Hepatocyte (in vitro differentiated cells): ENCODE data around the gene DPYSL3.

Experiments used
- EZH2 ChIP-seq: fragments of 200-600 bp; sonication (generic); IDR thresholded peaks from 2 replicates; pipeline ENCODE4 v1.6.1; 2016; ENCODE audit warnings: antibody characterized with exemption, mild to moderate bottlenecking, borderline replicate concordance
- EZH2phosphoT487 ChIP-seq: fragments of 200-600 bp; sonication (generic); IDR thresholded peaks from one replicate; pipeline ENCODE4 v1.6.1; 2018; ENCODE audit warnings: antibody characterized with exemption, mild to moderate bottlenecking, low read depth, moderate library complexity; ENCODE audit not compliant: unreplicated experiment, severe bottlenecking
- TF ChIP-seq, protein P1 (sequence below): fragments of 200-600 bp; sonication (generic); IDR thresholded peaks from 2 replicates; pipeline ENCODE4 v1.5.1; 2016; ENCODE audit warnings: antibody characterized with exemption, mild to moderate bottlenecking; ENCODE audit not compliant: poor library complexity

DNA sequence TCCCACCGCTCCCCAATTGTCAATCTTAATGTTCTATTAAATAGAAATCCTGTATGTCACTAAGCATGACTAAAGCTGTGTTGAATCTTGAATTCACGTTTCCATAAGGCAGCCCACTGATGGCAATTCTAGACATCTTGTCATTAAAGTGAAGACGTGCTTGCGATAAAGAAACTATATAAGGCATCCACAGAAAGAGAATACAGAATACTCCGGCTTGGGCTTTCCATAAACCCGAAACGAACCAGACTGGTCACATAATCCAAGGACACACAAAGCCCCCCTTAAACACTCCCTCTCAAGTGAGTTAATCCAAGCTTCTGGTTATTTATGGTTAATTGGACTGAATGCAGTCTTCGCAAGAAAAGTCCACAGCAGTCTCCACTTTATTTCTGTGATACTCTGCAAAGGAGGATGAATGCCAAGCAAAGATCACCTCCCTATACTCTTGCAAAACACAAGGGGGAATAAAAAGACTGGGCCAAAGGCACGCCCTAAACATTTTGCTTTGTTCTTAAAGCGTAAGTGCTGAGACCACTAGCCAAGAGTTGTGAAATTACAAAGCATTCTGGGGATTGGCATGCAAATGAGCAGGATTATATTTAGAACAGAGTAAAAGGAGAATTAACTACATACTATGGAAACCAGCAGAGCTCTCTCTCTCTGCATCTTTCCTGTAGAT is 54.7 kb downstream of the DPYSL3 start:
- TF ChIP-seq, protein P1, sequence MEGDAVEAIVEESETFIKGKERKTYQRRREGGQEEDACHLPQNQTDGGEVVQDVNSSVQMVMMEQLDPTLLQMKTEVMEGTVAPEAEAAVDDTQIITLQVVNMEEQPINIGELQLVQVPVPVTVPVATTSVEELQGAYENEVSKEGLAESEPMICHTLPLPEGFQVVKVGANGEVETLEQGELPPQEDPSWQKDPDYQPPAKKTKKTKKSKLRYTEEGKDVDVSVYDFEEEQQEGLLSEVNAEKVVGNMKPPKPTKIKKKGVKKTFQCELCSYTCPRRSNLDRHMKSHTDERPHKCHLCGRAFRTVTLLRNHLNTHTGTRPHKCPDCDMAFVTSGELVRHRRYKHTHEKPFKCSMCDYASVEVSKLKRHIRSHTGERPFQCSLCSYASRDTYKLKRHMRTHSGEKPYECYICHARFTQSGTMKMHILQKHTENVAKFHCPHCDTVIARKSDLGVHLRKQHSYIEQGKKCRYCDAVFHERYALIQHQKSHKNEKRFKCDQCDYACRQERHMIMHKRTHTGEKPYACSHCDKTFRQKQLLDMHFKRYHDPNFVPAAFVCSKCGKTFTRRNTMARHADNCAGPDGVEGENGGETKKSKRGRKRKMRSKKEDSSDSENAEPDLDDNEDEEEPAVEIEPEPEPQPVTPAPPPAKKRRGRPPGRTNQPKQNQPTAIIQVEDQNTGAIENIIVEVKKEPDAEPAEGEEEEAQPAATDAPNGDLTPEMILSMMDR: no peak
- no peak for TF ChIP-seq EZH2
- TF ChIP-seq EZH2phosphoT487: no peak
